Hepatic stellate cell (primary cell): ENCODE results near the gene ZBTB20.

Experiments used
- DNase-seq: peaks from one replicate; pipeline ENCODE4 v3.0.0; 2011; ENCODE audit warnings: low spot score

The ZBTB20 gene

GRCh38 chr3:114364806-114365654 lies 782.1 kb downstream of the ZBTB20 start:
- DNase-seq = no peak

GRCh38 chr3:114363554-114364202 lies 783.4 kb downstream of the ZBTB20 start:
- peak; percentile 53 for DNase-seq

- DNase-seq = no peak
Observed at GRCh38 chr3:114362815-114363214, 784.3 kb downstream of the ZBTB20 start.

GRCh38 chr3:114361391-114361790 lies 785.7 kb downstream of the ZBTB20 start:
- DNase-seq = no peak

- DNase-seq = no peak
Observed at GRCh38 chr3:114356525-114356924, 790.6 kb downstream of the ZBTB20 start.

- no peak for DNase-seq
Observed at GRCh38 chr3:114356066-114356465, 791.0 kb downstream of the ZBTB20 start.

- no peak for DNase-seq
Observed at GRCh38 chr3:114355653-114356052, 791.4 kb downstream of the ZBTB20 start.

- DNase-seq = no peak
Observed at GRCh38 chr3:114351822-114352145, 795.3 kb downstream of the ZBTB20 start.

GRCh38 chr3:114351123-114351821 lies 795.8 kb downstream of the ZBTB20 start:
- no peak for DNase-seq

GRCh38 chr3:114350690-114351089 lies 796.4 kb downstream of the ZBTB20 start:
- no peak for DNase-seq

- no peak for DNase-seq
Observed at GRCh38 chr3:114350271-114350670, 796.8 kb downstream of the ZBTB20 start.

GRCh38 chr3:114344492-114344891 lies 802.6 kb downstream of the ZBTB20 start:
- no peak for DNase-seq

GRCh38 chr3:114338651-114339357 lies 808.3 kb downstream of the ZBTB20 start:
- DNase-seq = no peak

- DNase-seq = no peak
Observed at GRCh38 chr3:114336857-114337256, 810.2 kb downstream of the ZBTB20 start.

GRCh38 chr3:114336122-114336697 lies 810.9 kb downstream of the ZBTB20 start:
- DNase-seq = no peak

- DNase-seq = no peak
Observed at GRCh38 chr3:114333923-114334240, 813.2 kb downstream of the ZBTB20 start.

- no peak for DNase-seq
Observed at GRCh38 chr3:114333180-114333922, 813.7 kb downstream of the ZBTB20 start.

GRCh38 chr3:114332342-114333179 lies 814.5 kb downstream of the ZBTB20 start:
- no peak for DNase-seq

- no peak for DNase-seq
Observed at GRCh38 chr3:114331710-114332109, 815.4 kb downstream of the ZBTB20 start.

- no peak for DNase-seq
Observed at GRCh38 chr3:114331007-114331406, 816.1 kb downstream of the ZBTB20 start.

GRCh38 chr3:114329823-114330222 lies 817.3 kb downstream of the ZBTB20 start:
- DNase-seq = no peak
